GM18505 (cell line): Measurements from ENCODE around the gene PHLDB1.
"Not testable (repeated sequence)": the region's sequence is repeated elsewhere in the genome, so short reads cannot be mapped to it uniquely, and the experiment has no call there.

ENCODE experiments used
- ATAC-seq: cut with Tn5 transposase; IDR thresholded peaks from one replicate; pipeline ENCODE4 v1.9.1; 2021; ENCODE audit not compliant: unreplicated experiment
- POLR2A ChIP-seq: IDR thresholded peaks from 4 replicates; pipeline ENCODE4 v1.6.1; 2011; ENCODE audit warnings: borderline replicate concordance; ENCODE audit not compliant: insufficient read depth, insufficient read length; ENCODE audit errors: extremely low read depth

Gene PHLDB1

DNA sequence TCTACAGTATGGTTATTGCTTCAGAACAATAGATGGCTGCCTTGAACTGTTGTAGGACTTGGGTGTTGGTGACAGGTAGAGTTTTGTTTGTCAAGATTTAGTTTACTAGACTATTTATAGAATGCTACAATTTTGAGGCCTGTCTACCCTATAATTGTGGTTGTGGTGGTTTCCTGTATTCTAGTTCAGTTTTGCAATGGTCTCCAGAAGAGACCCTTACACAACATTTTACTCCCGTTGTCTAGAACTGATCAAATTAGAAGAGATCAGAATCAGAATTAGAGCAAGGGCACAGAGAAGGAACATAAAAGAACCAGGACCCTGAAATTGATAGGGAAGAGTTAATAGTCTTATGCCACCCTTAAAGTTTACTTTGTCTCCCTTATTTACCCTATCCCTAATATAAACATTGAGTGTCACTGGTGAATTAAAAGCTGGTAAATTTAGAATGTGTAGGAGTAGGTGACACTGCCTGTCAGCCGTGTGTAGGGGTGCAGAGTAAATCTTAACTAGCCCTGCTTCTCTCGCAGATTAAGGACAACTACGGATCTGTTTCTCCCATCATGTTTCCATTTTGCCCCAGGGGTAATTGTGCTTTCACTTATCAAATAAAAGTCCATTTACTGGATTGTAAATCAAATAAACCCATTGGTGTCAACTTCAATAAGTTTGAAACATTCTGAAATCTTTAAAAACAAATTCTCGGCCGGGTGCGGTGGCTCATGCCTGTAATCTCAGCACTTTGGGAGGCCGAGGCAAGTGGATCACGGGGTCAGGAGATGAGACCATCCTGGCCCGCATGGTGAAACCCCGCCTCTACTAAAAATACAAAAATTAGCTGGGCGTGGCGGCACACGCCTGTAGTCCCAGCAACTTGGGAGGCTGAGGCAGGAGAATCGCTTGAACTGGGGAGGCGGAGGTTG lies 10.9 kb upstream of the PHLDB1 start:
- TF ChIP-seq POLR2A: no peak
- ATAC-seq: no peak

DNA sequence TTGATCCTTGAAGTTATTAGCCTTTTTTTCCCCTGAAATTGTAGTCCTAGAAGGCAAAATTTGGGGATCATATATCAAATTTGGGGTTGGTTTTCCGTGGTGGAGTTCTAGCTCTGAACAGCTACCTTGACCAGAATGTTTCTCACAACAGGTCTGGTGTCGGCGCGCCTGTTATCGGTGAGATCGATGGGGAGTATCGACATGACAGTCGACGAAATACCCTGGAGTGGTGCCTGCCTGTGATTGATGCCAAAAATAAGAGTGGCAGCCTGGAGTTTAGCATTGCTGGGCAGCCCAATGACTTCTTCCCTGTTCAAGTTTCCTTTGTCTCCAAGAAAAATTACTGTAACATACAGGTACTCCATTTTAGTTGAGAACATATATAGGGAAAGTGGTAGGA lies 9.9 kb upstream of the PHLDB1 start:
- no peak for TF ChIP-seq POLR2A
- ATAC-seq: no peak

DNA sequence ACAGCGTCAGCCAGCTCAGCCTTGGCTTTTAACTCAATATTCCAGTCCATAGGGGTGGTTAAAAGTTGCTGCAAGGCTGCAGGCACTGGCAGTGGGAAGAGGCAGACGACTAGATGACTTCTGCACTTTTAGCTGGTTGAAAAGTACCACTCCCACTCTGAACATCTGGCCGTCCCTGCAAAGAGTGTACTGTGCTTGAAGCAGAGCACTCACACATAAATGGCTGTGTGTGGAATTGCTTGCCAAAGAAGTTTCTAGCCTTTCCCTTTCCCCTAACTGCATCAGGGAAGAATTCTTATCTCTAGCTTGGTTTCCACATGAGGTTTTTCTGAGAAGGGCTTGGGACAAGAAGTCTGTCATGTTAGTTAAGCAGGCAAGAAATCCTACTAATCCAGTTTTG lies 5.1 kb upstream of the PHLDB1 start:
- no peak for TF ChIP-seq POLR2A
- ATAC-seq: no peak

DNA sequence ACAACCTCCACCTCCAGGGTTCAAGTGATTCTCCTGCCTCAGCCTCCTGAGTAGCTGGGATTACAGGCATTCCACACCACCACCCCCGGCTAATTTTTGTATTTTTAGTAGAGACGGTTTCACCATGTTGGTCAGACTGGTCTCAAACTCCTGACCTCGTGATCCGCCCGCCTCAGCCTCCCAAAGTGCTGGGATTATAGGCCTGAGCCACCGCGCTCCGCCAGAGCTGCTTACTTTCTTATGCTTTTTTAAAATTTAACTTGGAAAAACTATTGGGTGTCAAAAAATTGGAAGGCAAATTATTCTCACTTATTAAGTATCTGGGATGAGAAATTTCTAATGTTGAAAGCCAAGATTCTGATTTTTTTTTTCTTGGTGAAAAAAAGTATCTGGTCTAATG lies 3.7 kb upstream of the PHLDB1 start:
- not testable (repeated sequence) for ATAC-seq

DNA sequence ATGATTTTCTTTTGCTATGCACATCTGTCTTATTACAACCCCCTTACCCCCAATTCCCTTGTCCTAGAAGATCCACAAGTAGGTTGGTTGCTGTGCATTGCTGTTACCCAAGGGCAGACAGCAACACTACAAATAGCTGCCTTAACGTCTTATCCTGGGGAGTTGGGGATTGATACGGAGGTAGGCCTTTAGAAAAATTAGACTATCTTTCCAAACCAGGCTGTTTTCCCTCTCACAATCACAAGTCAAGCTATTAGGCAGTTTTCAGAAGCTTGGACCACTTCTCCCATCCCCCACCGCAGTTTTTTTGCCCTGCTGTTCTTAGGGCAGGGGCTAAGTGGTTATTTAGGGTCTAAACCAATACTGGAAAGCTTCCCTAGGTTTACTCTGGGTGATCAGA lies 2.8 kb upstream of the PHLDB1 start:
- no peak for ATAC-seq
- TF ChIP-seq POLR2A: no peak

DNA sequence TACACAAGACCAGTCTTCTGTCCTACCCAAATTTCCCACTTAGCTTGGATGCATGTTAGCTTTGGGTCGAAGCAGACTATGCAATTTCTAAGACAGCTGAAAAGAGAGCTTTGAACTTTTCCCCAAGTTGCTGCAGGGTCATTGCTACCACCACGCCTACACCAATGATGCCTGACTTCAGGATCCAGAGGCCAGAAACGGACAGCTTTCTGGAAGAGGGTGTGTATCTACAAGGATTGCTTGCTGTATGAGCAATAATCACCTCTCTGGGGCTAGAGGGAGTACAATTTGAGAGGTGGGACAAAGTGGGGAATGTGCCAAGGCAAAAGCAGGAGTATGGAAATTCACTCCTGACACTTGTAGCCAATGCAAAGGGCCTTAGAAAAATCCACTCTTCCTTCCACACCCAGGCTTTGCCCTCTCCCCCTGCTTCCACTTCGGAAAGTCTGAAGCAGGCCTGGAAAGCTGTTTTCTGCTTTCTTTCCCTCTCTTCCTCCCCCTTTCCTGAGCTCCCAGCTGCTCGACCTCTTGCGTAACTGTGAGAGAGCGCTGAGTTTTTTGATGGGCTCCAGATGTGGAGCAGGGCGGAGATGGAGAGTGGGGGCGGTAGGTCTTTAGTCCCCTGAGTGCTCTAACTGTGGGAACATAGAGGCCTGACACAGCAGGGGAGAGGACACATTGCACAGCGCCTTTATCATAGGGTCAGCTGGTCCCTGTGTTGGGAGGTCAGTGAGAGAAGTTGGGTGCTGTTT lies 2.1 kb upstream of the PHLDB1 start:
- TF ChIP-seq POLR2A: no peak
- no peak for ATAC-seq

DNA sequence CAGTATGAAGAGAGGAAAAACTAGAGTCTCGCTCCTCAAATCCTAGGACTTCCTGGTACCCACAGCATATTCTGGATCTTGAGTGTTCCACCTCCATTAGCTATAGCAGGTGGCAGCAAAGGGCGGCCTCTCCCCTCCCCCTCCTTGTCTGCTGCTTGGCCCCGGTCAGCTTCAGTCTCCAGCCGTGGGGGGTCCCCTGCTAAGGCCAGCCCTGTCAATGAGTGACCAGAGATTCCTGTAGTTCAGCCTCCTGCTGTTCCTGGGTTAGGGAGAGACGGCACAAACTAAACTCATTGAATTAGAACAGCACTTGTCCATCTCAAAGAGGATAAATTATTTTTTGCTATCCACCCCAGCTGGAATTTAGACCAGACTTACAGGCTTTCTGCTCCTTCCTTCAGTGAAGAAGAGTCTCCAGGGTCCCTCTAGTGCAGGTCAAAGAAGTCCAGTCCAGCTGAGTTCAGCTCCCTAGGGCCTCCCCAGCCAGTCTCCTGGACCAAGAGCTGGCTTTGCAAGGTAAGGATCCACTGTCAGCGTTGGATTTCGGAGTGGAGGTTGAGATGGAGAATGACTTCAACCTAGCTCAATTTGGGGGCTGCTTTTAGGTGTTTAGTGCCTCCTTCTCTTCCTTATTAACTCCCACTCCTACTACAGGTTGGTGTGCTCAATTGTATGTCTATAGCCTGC lies 1.1 kb upstream of the PHLDB1 start:
- no peak for ATAC-seq

DNA sequence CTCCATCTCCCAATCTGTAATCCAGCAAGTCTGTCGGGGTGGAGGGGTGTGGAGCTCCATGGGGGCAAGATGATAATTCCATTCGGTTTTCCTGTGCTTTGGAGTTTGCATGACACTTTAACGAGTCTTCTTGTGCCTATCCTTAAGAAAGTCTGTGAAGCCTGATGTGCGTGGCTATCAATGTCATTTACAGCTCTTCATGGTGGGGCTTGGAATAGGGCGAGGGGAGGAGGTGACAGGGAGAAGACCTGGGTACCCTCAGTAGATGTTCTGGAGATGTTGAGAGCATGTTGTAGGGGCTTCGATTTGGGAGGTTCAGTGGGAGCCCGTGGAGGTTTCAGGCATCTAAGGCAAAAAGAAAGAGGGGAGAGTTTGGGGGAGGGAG lies 579 bp upstream of the PHLDB1 start:
- TF ChIP-seq POLR2A: no peak
- no peak for ATAC-seq

More for the DNA sequence above, 1.1 kb upstream of the PHLDB1 start:
- no peak for TF ChIP-seq POLR2A

DNA sequence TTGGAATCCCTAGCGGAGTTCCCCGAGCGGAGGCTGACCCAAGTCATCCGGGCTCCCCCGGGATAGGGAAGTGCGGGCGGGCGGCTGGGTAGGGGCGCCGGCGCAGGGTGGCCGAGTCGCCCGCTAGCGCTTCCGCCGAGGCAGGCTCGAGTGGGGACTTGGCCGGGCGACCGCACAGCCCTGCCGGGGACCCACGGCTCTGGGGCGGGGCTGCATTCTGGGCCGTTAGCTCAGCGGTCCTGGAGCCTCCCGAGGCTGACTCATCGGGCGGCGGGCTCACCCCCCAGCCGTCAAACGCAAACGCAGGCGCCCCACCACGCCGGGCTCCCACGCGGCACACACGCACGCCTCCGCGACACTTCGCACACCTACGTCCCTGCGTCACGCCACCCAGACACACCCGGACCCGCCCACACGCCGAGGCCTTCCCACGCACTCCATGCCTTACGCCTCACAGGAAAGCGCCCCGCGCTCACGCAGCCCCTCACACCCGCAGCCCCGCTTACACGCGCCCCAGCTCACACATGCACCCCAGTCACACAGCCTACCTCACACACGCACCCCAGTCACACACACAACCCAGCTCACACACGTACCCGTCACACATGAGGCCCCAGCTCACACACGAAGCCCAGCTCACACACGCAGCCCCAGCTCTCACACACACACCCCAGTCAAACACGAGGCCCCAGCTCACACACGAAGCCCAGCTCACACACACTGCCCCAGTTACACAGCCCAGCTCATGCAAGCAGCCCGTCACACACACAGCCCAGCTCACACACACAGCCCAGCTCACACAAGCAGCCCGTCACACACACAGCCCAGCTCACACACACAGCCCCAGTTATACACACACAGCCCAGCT lies 1.2 kb downstream of the PHLDB1 start:
- ATAC-seq: no peak
- TF ChIP-seq POLR2A: no peak

DNA sequence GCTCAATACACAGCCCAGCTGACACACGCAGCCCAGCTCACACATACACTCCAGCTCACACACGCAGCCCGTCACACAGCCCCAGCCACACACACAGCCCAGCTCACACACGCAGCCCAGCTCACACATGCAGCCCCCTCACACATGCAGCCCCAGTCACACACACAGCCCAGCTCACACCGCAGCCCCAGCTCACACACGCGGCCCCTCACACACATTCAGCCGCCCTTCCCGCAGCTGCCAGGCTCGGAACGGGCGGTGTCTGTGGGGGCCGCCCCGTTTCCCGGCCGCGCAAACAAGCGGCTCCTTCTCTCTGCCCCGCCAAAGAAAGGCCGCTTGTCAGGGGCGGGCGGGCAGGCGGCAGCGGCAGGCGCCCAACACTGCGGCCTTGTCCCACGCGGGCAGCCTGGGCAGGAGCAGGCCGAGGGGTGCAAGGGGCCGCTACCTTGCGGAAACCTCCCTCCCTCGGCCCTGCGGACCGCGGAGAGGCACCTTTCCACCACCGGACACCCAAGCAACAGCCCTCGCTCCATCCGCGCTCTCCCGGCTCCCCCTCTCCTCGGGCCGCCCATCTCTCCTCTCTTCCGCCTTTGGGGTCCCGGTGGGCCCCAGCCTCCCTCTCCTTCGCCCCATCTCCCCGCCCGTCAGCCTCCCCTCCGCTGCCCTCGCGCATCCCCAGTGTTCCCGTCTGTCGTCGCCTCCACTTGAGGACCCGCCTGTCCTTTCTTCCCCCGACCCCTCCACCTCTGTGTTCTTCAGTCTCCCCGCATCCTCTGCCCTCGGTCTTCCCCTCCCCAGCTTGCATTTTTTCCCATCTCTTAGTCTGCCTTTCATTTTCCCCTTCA lies 2.2 kb downstream of the PHLDB1 start:
- ATAC-seq: no peak
- TF ChIP-seq POLR2A: no peak

DNA sequence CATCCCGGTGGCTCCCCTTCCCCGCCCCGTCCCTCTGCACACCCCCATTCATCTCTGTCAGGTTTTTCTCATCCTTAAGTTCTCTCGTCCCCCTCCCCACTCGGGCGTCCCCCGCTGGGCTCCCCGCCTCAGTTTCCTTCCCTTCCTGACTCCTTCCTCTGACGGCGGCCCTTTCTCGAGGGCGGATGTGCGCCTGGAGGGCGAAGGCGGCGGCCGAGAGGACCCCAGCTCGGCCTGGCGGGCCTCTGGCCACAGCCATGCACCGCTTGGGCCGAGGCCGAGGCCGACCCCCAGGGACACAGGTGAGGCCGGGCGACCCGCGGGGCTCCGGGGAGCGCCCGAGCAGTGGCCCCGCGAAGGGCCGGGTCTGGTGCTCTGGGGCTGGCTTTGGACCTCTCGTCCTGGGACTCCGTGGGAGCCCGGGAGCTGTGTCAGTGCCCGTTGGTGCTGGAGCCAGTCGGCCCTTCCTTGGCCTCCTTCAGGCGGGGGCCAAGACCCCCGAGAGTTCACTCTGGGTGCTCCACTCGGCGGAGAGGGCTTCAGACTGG lies 2.9 kb downstream of the PHLDB1 start:
- ATAC-seq: no peak
- TF ChIP-seq POLR2A: no peak
